GM19035 (cell line): Measurements from ENCODE around the gene ZGPAT.
"Not testable (repeated sequence)": the region's sequence is repeated elsewhere in the genome, so short reads cannot be mapped to it uniquely, and the experiment has no call there.

Experiments
- ATAC-seq: cut with Tn5 transposase; IDR thresholded peaks from one replicate; pipeline ENCODE4 v1.9.1; 2021; ENCODE audit not compliant: unreplicated experiment

Gene ZGPAT

GRCh38 chr20:63707558-63708300 is at the start of gene ZGPAT, which contains the start of gene ARFRP1:
ZGPAT (plus strand) TSS chr20:63708039; CDS start chr20:63708581, 542 bp downstream.
ARFRP1 (minus strand) TSS chr20:63707976; CDS start chr20:63707091, 885 bp downstream.
- peak; percentile 68 for ATAC-seq

GRCh38 chr20:63658749-63659187 is 49.1 kb upstream of the ZGPAT start:
- ATAC-seq: peak; percentile 16

- no peak for ATAC-seq
These were observed 48.5 kb upstream of the ZGPAT start for GRCh38 chr20:63659370-63659769.

GRCh38 chr20:63660174-63660573 is 47.7 kb upstream of the ZGPAT start:
- not testable (repeated sequence) for ATAC-seq

GRCh38 chr20:63660622-63661021 is 47.2 kb upstream of the ZGPAT start:
- no peak for ATAC-seq

GRCh38 chr20:63661108-63661507 is 46.7 kb upstream of the ZGPAT start:
- no peak for ATAC-seq

- ATAC-seq: no peak
These were observed 45.7 kb upstream of the ZGPAT start for GRCh38 chr20:63661959-63662812.

- no peak for ATAC-seq
These were observed 45.0 kb upstream of the ZGPAT start for GRCh38 chr20:63662813-63663189.

- ATAC-seq: no peak
These were observed 44.3 kb upstream of the ZGPAT start for GRCh38 chr20:63663332-63664066.

- ATAC-seq: no peak
These were observed 43.5 kb upstream of the ZGPAT start for GRCh38 chr20:63664143-63664851.

GRCh38 chr20:63664861-63665594 is 42.8 kb upstream of the ZGPAT start:
- ATAC-seq: no peak

- no peak for ATAC-seq
These were observed 42.1 kb upstream of the ZGPAT start for GRCh38 chr20:63665708-63666107.

- no peak for ATAC-seq
These were observed 40.0 kb upstream of the ZGPAT start for GRCh38 chr20:63667858-63668257.

GRCh38 chr20:63668351-63668750 is 39.5 kb upstream of the ZGPAT start:
- no peak for ATAC-seq

- ATAC-seq: not testable (repeated sequence)
These were observed 36.1 kb upstream of the ZGPAT start for GRCh38 chr20:63671695-63672094.

- ATAC-seq: no peak
These were observed 35.2 kb upstream of the ZGPAT start for GRCh38 chr20:63672666-63673065.

- ATAC-seq: no peak
These were observed 33.9 kb upstream of the ZGPAT start for GRCh38 chr20:63673951-63674350.

- no peak for ATAC-seq
These were observed 32.0 kb upstream of the ZGPAT start for GRCh38 chr20:63675681-63676368.

- ATAC-seq: no peak
These were observed 29.8 kb upstream of the ZGPAT start for GRCh38 chr20:63678071-63678470.
